Activated CD8-positive, alpha-beta T cell treated with anti-CD3 and anti-CD28 coated beads for 36 hours (primary cell): ENCODE measurements around the gene SKI. TPM values are rescaled to one million over a fixed set of nuclear protein-coding genes. Genes with fewer than 3 reads are reported as not detected.

Experiments used
- ATAC-seq: fragments of 200-7000 bp; cut with Tn5 transposase; one replicate; pipeline ENCODE4 v1.10.0; 2021; ENCODE audit warnings: mild to moderate bottlenecking, moderate library complexity
- CTCF ChIA-PET: fragments of 350-600 bp; sonication (Branson Sonifier 250); formaldehyde crosslinking; loops from one replicate; lab custom pipeline; 2021; ENCODE audit warnings: antibody characterized with exemption; lab: Charles Lee
- POLR2A ChIA-PET: fragments of 350-600 bp; sonication (Branson Sonifier 250); formaldehyde crosslinking; loops from one replicate; lab custom pipeline; 2021; ENCODE audit warnings: antibody characterized with exemption; lab: Charles Lee
- DNase-seq: peaks from one replicate; pipeline ENCODE4 v3.0.0-alpha.2; 2020
- H3K27ac Mint-ChIP-seq: one replicate; pipeline ENCODE4 v1.8.0; 2021; ENCODE audit warnings: mild to moderate bottlenecking, mixed read lengths
- H3K27me3 Mint-ChIP-seq: one replicate; pipeline ENCODE4 v1.8.0; 2021; ENCODE audit warnings: mixed read lengths
- H3K36me3 Mint-ChIP-seq: one replicate; pipeline ENCODE4 v1.8.0; 2021; ENCODE audit warnings: low read depth, mixed read lengths
- H3K4me1 Mint-ChIP-seq: one replicate; pipeline ENCODE4 v1.8.0; 2021; ENCODE audit warnings: low read depth, mixed read lengths
- H3K4me3 Mint-ChIP-seq: one replicate; pipeline ENCODE4 v1.8.0; 2021; ENCODE audit warnings: mild to moderate bottlenecking, moderate library complexity, mixed read lengths
- H3K9me3 Mint-ChIP-seq: one replicate; pipeline ENCODE4 v1.8.0; 2021; ENCODE audit warnings: mixed read lengths
- intact Hi-C: fragments of 100-400 bp; cut with micrococcal nuclease; formaldehyde crosslinking; loops from one replicate; pipeline ENCODE4 v1.10.0; 2022
- total RNA-seq, 2 experiments: library from RNA; stranded (reverse); gene quantifications; one replicate each; pipeline ENCODE4 v1.2.3, GENCODE V29; 2021
- TF ChIP-seq, protein P1 (sequence below): fragments of 200-600 bp; IDR thresholded peaks from one replicate; pipeline ENCODE4 v1.8.0; 2022; ENCODE audit warnings: antibody characterized with exemption, mild to moderate bottlenecking

SKI gene
- total RNA-seq, 2 experiments from 2014 or later, result 27.5 to 28.3 TPM

DNA sequence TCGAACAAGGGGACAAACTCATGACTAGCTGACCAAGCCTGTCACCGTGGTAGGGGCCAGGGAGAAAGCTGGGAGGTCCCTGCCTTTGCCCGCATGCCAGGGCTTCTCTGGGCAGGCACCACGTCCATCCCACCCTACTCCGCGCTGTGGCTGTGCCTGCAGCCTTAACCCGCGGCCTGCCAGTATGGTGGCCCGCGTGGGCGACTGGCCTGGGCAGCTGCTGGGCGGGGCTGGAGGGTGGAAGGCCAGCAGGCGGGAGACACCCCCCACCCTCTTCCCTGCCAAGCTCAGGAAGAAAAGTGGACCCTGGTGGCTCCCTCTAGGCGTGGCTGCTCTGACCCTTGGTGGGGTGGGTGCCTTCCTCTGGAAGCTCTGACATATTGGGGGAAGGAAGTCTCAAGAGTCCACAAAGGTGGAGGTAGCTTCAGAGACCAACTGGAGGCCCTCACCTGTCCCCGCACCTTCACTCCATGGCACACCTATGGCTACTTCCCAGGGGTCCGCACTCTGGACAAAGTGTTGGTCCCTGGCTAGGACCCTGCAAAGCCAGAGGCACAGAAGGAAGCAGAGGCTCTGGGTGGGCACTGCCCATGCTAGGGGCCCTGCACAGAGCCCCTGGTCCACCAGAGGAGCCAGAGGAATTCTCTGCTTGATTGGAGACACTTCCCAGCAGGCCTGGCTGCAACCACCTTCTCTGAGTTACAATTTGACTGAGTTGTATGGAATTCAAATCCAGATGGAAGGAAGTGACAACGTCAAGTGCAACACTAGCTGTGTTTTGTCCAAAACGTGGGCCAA is 3.3 kb upstream of the SKI start:
- H3K27me3 Mint-ChIP-seq, result peaks cover 1% of the 10 kb centered on the region
- ChIA-PET CTCF (interaction anchor here (2.1 kb wide), 1 partner anchor 30 kb away, joined by 7 read pairs; the partner anchor contains the start of gene FAAP20), POLR2A (interaction anchor here (0.9 to 2.3 kb wide), 7 partner anchors 9 to 87 kb away, joined by 3 to 12 read pairs (median 3); no protein-coding TSS in a partner anchor)
- DNase-seq, result no peak
- no peak overlapping the region for H3K4me3 Mint-ChIP-seq
- no peak overlapping the region for H3K27ac Mint-ChIP-seq
- intact Hi-C loops, result no loop called here
- no peaks in the 10 kb centered on the region for H3K9me3 Mint-ChIP-seq
- TF ChIP-seq, protein P1, sequence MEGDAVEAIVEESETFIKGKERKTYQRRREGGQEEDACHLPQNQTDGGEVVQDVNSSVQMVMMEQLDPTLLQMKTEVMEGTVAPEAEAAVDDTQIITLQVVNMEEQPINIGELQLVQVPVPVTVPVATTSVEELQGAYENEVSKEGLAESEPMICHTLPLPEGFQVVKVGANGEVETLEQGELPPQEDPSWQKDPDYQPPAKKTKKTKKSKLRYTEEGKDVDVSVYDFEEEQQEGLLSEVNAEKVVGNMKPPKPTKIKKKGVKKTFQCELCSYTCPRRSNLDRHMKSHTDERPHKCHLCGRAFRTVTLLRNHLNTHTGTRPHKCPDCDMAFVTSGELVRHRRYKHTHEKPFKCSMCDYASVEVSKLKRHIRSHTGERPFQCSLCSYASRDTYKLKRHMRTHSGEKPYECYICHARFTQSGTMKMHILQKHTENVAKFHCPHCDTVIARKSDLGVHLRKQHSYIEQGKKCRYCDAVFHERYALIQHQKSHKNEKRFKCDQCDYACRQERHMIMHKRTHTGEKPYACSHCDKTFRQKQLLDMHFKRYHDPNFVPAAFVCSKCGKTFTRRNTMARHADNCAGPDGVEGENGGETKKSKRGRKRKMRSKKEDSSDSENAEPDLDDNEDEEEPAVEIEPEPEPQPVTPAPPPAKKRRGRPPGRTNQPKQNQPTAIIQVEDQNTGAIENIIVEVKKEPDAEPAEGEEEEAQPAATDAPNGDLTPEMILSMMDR, result no peak
- H3K36me3 Mint-ChIP-seq, result peaks cover 9% of the 10 kb centered on the region
- no peak for ATAC-seq
- H3K4me1 Mint-ChIP-seq, result peaks cover 2% of the 10 kb centered on the region

DNA sequence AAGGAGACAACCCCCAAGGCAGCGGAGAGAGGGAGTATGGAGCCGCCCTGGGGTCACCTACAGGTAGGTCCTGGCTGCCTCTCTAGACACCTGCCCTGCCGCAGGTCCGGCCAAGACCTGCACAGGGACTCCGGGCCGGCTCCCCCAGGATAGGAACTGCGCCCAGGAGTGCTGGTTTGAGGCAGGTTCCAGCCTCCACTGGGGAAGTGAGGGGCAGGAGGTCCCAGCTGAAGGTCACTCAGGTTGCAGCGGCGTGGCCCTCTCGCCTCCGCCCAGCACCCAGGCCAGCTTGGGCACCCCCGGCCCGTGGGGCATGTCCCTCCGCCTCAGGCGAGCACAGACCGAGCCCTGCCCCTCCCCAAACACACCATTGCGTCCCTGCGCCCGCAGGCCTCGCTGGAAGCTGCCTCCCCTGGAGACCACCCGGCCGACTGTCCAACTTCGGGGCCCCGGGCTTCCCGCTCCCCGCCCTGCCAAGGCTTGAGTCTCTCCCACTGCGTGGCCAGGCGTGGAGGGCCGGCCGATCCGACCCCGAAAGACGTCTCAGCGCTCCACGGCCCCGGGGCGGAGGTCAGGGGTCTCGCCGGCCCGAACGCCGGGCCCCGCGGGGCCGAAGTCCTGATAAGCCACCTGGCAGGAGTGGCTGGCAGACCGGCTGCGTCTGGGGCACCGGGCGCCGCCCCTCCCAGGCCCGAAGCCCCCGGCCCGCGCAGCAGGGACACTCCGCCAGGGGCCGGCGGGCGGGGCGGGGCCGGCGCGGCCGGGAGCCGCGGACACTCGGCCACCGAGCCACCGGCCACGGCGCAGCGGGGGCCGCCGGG is 1.4 kb upstream of the SKI start:
- no peak for DNase-seq
- no peak for ATAC-seq
- ChIA-PET POLR2A (interaction anchor here (1.0 to 3.8 kb wide), 4 partner anchors 28 to 89 kb away, joined by 3 to 19 read pairs (median 4); partner anchors contain the start of gene FAAP20), CTCF (no interaction called here)
- peaks cover 1% of the 10 kb centered on the region for H3K27me3 Mint-ChIP-seq
- no peaks in the 10 kb centered on the region for H3K9me3 Mint-ChIP-seq
- peaks cover 24% of the 10 kb centered on the region for H3K36me3 Mint-ChIP-seq
- intact Hi-C loops, result no loop called here
- H3K4me3 Mint-ChIP-seq, result peak overlapping the region; percentile 33
- H3K4me1 Mint-ChIP-seq, result peaks cover 4% of the 10 kb centered on the region
- TF ChIP-seq, protein P1, result no peak
- H3K27ac Mint-ChIP-seq, result peak overlapping the region; percentile 78

DNA sequence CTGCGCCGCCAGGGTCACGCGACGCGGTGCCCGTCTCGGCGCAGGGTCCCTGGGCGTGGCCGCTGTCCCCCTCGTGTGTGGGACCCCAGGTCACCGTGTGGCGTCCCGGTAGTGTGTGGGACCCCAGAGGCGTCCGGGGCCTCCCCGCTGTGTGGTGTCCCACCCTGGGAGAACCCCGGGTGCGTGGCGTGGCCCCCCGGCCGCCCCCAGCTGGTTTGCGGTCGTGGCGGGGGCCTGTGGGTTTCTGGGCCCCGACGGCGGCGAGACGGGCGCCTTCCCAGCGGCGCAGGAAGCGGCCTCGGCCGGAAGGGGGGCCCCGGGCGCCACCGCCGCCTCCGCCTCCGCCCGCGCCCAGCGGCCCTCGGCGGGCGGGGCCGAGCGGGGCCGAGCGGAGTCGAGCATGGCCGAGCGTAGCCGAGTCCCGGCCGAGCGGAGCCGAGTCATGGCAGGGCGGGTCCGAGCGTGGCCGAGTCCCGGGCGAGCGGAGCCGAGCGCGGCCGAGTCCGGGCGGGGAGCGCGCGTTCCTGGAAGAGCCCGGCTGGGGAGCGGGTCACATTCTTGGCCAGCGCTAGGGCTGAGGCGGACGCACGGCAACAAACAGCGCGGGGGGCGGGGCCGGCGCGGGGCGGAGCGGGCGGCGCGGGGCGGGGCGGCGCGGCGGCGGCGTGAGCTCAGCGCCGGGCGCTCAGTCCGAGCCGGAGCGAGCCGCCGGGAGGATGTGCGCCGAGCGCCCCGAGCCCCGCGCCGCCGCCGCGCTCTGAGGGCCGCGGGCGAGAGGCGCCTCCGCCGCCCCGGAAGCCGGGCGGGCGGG is 568 bp upstream of the SKI start:
- Mint-ChIP-seq H3K36me3 (peaks cover 28% of the 10 kb centered on the region), H3K4me3 (peak overlapping the region; percentile 54), H3K4me1 (peaks cover 12% of the 10 kb centered on the region), H3K9me3 (no peaks in the 10 kb centered on the region), H3K27ac (peak overlapping the region; percentile 57), H3K27me3 (peaks cover 1% of the 10 kb centered on the region)
- intact Hi-C loops, result no loop called here
- ATAC-seq (peak; percentile 93), DNase-seq (peak; percentile 95)
- ChIA-PET CTCF (interaction anchor here (0.7 kb wide), 1 partner anchor 84 kb away, joined by 3 read pairs; no protein-coding TSS in a partner anchor), POLR2A (interaction anchor here (0.6 to 3.8 kb wide), 7 partner anchors 28 to 88 kb away, joined by 3 to 19 read pairs (median 4); partner anchors contain the start of gene FAAP20)
- TF ChIP-seq, protein P1, result no peak

DNA sequence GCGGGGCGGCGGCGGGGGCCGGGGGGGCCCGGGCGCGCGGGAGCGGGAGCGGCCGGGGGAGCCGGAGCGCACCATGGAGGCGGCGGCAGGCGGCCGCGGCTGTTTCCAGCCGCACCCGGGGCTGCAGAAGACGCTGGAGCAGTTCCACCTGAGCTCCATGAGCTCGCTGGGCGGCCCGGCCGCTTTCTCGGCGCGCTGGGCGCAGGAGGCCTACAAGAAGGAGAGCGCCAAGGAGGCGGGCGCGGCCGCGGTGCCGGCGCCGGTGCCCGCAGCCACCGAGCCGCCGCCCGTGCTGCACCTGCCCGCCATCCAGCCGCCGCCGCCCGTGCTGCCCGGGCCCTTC is 546 bp downstream of the SKI start:
- TF ChIP-seq, protein P1, result no peak
- H3K4me1 Mint-ChIP-seq, result peaks cover 22% of the 10 kb centered on the region
- CTCF ChIA-PET, result interaction anchor here (0.9 to 2.0 kb wide), 7 partner anchors 11 to 153 kb away, joined by 3 to 7 read pairs (median 6); partner anchors contain the start of gene FAAP20
- peaks cover 1% of the 10 kb centered on the region for H3K27me3 Mint-ChIP-seq
- ATAC-seq, result no peak
- peak overlapping the region; percentile 83 for H3K27ac Mint-ChIP-seq
- peak overlapping the region; percentile 96 for H3K4me3 Mint-ChIP-seq
- POLR2A ChIA-PET, result interaction anchor here (0.8 to 3.8 kb wide), 14 partner anchors 10 to 319 kb away, joined by 3 to 19 read pairs (median 4); partner anchors contain the start of gene FAAP20
- DNase-seq, result peak; percentile 42
- no peaks in the 10 kb centered on the region for H3K9me3 Mint-ChIP-seq
- intact Hi-C loops, result no loop called here
- peaks cover 30% of the 10 kb centered on the region for H3K36me3 Mint-ChIP-seq
